IMR-90 (cell line): ENCODE data around the gene SMIM33. TPM values are rescaled to one million over a fixed set of nuclear protein-coding genes. Genes with fewer than 3 reads are reported as not detected.

Source experiments
- ATAC-seq: fragments of 200-7000 bp; cut with Tn5 transposase; 2 replicates; pipeline ENCODE4 v1.9.1; 2020; ENCODE audit warnings: low read depth, mild to moderate bottlenecking, moderate library complexity
- BruUV-seq: library from RNA; stranded (reverse); fragments of 400-500 nt; replicated peaks from 2 replicates; lab custom pipeline; 2021; lab: Mats Ljungman, UMichigan
- CTCF ChIA-PET: fragments of 300-600 bp; formaldehyde crosslinking; extraction: SDS; loops from one replicate; lab custom pipeline; 2021; ENCODE audit warnings: antibody characterized with exemption; lab: Yijun Ruan, JAX
- POLR2A ChIA-PET: fragments of 300-600 bp; sonication (Branson Sonifier 250); formaldehyde crosslinking; loops from one replicate; lab custom pipeline; 2022; ENCODE audit warnings: antibody characterized with exemption; ENCODE audit not compliant: unreplicated experiment; lab: Charles Lee
- DNase-seq: peaks from one replicate; pipeline ENCODE4 v3.0.0; 2013
- H2AFZ ChIP-seq: replicated peaks from 2 replicates; pipeline ENCODE3; 2013; ENCODE audit warnings: low read length, mild to moderate bottlenecking; ENCODE audit not compliant: poor library complexity
- H2AK5ac ChIP-seq: 2 replicates; pipeline ENCODE4 v1.6.1; 2013; ENCODE audit warnings: low read depth, low read length, inconsistent platforms
- H2AK9ac ChIP-seq: replicated peaks from 2 replicates; pipeline ENCODE3; 2013; ENCODE audit warnings: mild to moderate bottlenecking, low read depth, low read length, moderate library complexity; ENCODE audit not compliant: poor library complexity
- H2BK120ac ChIP-seq: 2 replicates; pipeline ENCODE4 v1.6.1; 2013; ENCODE audit warnings: low read depth, low read length, inconsistent platforms
- H2BK15ac ChIP-seq: 3 replicates; pipeline ENCODE4 v1.6.1; 2013; ENCODE audit warnings: low read depth, low read length, inconsistent platforms
- H2BK20ac ChIP-seq: 2 replicates; pipeline ENCODE4 v1.6.1; 2013; ENCODE audit warnings: low read depth, mild to moderate bottlenecking, inconsistent platforms, low read length, moderate library complexity
- H2BK5ac ChIP-seq: 2 replicates; pipeline ENCODE4 v1.6.1; 2013; ENCODE audit warnings: mild to moderate bottlenecking, low read depth, low read length, inconsistent platforms; ENCODE audit not compliant: poor library complexity, severe bottlenecking
- H3K14ac ChIP-seq: replicated peaks from 2 replicates; pipeline ENCODE4 v1.6.1; 2013; ENCODE audit warnings: low read depth, low read length, inconsistent platforms
- H3K18ac ChIP-seq: 2 replicates; pipeline ENCODE4 v1.6.1; 2013; ENCODE audit warnings: low read depth, low read length, control low read depth
- H3K23ac ChIP-seq: 2 replicates; pipeline ENCODE4 v1.6.1; 2013; ENCODE audit warnings: low read depth, low read length, inconsistent platforms
- H3K27ac ChIP-seq: 2 replicates; pipeline ENCODE4 v1.5.1; 2013; ENCODE audit warnings: mild to moderate bottlenecking, control low read depth, low read length; ENCODE audit not compliant: insufficient read depth
- H3K27me3 ChIP-seq: 2 replicates; pipeline ENCODE4 v1.6.1; 2013; ENCODE audit warnings: low read length; ENCODE audit not compliant: control insufficient read depth, insufficient read depth
- H3K36me3 ChIP-seq: 2 replicates; pipeline ENCODE4 v1.6.1; 2013; ENCODE audit warnings: low read length, mixed read lengths; ENCODE audit not compliant: control insufficient read depth, insufficient read depth
- H3K4ac ChIP-seq: 2 replicates; pipeline ENCODE4 v1.6.1; 2013; ENCODE audit warnings: low read depth, low read length, inconsistent platforms
- H3K4me1 ChIP-seq: 2 replicates; pipeline ENCODE4 v1.6.1; 2013; ENCODE audit warnings: low read length, mixed read lengths; ENCODE audit not compliant: control insufficient read depth, insufficient read depth
- H3K4me2 ChIP-seq: 2 replicates; pipeline ENCODE4 v1.6.1; 2013; ENCODE audit warnings: low read depth, mild to moderate bottlenecking, control low read depth, low read length, moderate library complexity
- H3K4me3 ChIP-seq: 2 replicates; pipeline ENCODE4 v1.5.1; 2013; ENCODE audit warnings: low read depth, mild to moderate bottlenecking, control low read depth, low read length, moderate library complexity; ENCODE audit not compliant: insufficient read depth
- H3K56ac ChIP-seq: 2 replicates; pipeline ENCODE4 v1.6.1; 2013; ENCODE audit warnings: low read length, inconsistent platforms; ENCODE audit not compliant: insufficient read depth; ENCODE audit errors: extremely low read depth
- H3K79me1 ChIP-seq, 2 experiments: 2 replicates each; pipeline ENCODE4 v1.6.1; 2013; ENCODE audit warnings: low read length in 2 of 2, inconsistent platforms in 1 of 2, low read depth in 1 of 2
- H3K9ac ChIP-seq: 2 replicates; pipeline ENCODE4 v1.6.1; 2013; ENCODE audit warnings: low read depth, low read length, control low read depth
- H3K9me1 ChIP-seq: 2 replicates; pipeline ENCODE4 v1.6.1; 2013; ENCODE audit warnings: low read length, inconsistent platforms; ENCODE audit not compliant: insufficient read depth
- H3K9me3 ChIP-seq: 2 replicates; pipeline ENCODE4 v1.6.1; 2013; ENCODE audit warnings: low read length; ENCODE audit not compliant: control insufficient read depth, insufficient read depth
- H4K20me1 ChIP-seq: 2 replicates; pipeline ENCODE4 v1.6.1; 2013; ENCODE audit warnings: low read length, inconsistent platforms; ENCODE audit not compliant: insufficient read depth
- H4K5ac ChIP-seq: 2 replicates; pipeline ENCODE4 v1.6.1; 2013; ENCODE audit warnings: mild to moderate bottlenecking, low read depth, low read length, control low read depth
- H4K8ac ChIP-seq, 2 experiments: 2 replicates each; pipeline ENCODE4 v1.6.1; 2013; ENCODE audit warnings: low read depth in 2 of 2, low read length in 2 of 2, control low read depth in 1 of 2, inconsistent platforms in 1 of 2
- H4K91ac ChIP-seq: 2 replicates; pipeline ENCODE4 v1.6.1; 2013; ENCODE audit warnings: low read depth, low read length, inconsistent platforms; ENCODE audit not compliant: insufficient read depth
- BHLHE40 ChIP-seq: fragments of 150-350 bp; IDR thresholded peaks from 2 replicates; pipeline ENCODE4 v1.6.1; 2016; ENCODE audit warnings: mild to moderate bottlenecking, low read depth, low read length
- CEBPB ChIP-seq: IDR thresholded peaks from 2 replicates; pipeline ENCODE4 v1.6.1; 2012; ENCODE audit warnings: low read depth, low read length, improper control_type of control experiment
- CHD1 ChIP-seq: IDR thresholded peaks from 2 replicates; pipeline ENCODE4 v1.6.1; 2012; ENCODE audit warnings: low read depth, low read length, improper control_type of control experiment
- CTCF ChIP-seq: conservative IDR thresholded peaks from 2 replicates; pipeline ENCODE4 v1.5.1; 2012; ENCODE audit warnings: mild to moderate bottlenecking, low read depth, low read length, improper control_type of control experiment
- FOS ChIP-seq: fragments of 150-350 bp; IDR thresholded peaks from 2 replicates; pipeline ENCODE4 v1.6.1; 2016; ENCODE audit warnings: low read depth, low read length
- MAZ ChIP-seq: IDR thresholded peaks from 2 replicates; pipeline ENCODE4 v1.6.1; 2012; ENCODE audit warnings: low read depth, mild to moderate bottlenecking, low read length, improper control_type of control experiment, moderate library complexity, borderline replicate concordance
- MXI1 ChIP-seq: IDR thresholded peaks from 2 replicates; pipeline ENCODE4 v1.6.1; 2012; ENCODE audit warnings: low read depth, mild to moderate bottlenecking, low read length, moderate library complexity, borderline replicate concordance
- NFE2L2 ChIP-seq: fragments of 150-350 bp; IDR thresholded peaks from 2 replicates; pipeline ENCODE4 v1.6.1; 2016; ENCODE audit warnings: low read depth, mild to moderate bottlenecking, low read length
- POLR2A ChIP-seq: IDR thresholded peaks from 2 replicates; pipeline ENCODE4 v1.6.1; 2012; ENCODE audit warnings: mild to moderate bottlenecking, low read depth, low read length
- RAD21 ChIP-seq: IDR thresholded peaks from 2 replicates; pipeline ENCODE4 v1.6.1; 2012; ENCODE audit warnings: low read length, improper control_type of control experiment
- RCOR1 ChIP-seq: IDR thresholded peaks from 2 replicates; pipeline ENCODE4 v1.6.1; 2012; ENCODE audit warnings: mild to moderate bottlenecking, low read length, improper control_type of control experiment; ENCODE audit not compliant: insufficient replicate concordance
- RFX5 ChIP-seq: IDR thresholded peaks from 2 replicates; pipeline ENCODE4 v1.8.0; 2012; ENCODE audit warnings: low read depth, mild to moderate bottlenecking, low read length, moderate library complexity
- SMC3 ChIP-seq: fragments of 150-350 bp; IDR thresholded peaks from 2 replicates; pipeline ENCODE4 v1.6.1; 2016; ENCODE audit warnings: low read depth, mild to moderate bottlenecking, antibody characterized with exemption, low read length, moderate library complexity
- WGBS, 2 experiments: methylation state at CpG; one replicate each; pipeline versions ENCODE4 v1.1.5 to v1.1.7; 2013; ENCODE audit warnings: missing lambda C conversion rate in 2 of 2; ENCODE audit not compliant: insufficient read length in 1 of 2; ENCODE audit errors: extremely low coverage in 2 of 2; 5-methylcytosine and 5-hydroxymethylcytosine counted together
- dilution Hi-C: fragments of 300-500 bp; cut with HindIII; formaldehyde crosslinking; loops from one replicate; pipeline ENCODE4 v1.14.3; 2018; ENCODE audit warnings: low sequenced_read_pairs; ENCODE audit not compliant: unreplicated experiment
- in situ Hi-C: fragments of 300-500 bp; cut with MboI; formaldehyde crosslinking; loops from 3 replicates; pipeline ENCODE4 v1.14.3; 2019; ENCODE audit warnings: low sequenced_read_pairs, inconsistent platforms, mixed read lengths
- intact Hi-C: fragments of 100-400 bp; cut with micrococcal nuclease; formaldehyde crosslinking; loops from 2 replicates; pipeline ENCODE4 v1.10.0; 2022
- polyA plus RNA-seq, 3 experiments: library from polyadenylated mRNA; depleted of rRNA; stranded (reverse); fragments of >200 nt; gene quantifications; 2 replicates each; pipeline ENCODE4 v1.2.3, GENCODE V29; 2012; ENCODE audit warnings: low replicate concordance in 1 of 3
- total RNA-seq: library from RNA; depleted of rRNA; stranded (reverse); fragments of >200 nt; gene quantifications from 2 replicates; pipeline ENCODE4 v1.2.3, GENCODE V29; 2012
- TF ChIP-seq, protein P1 (sequence below): fragments of 150-350 bp; IDR thresholded peaks from 2 replicates; pipeline ENCODE4 v1.6.1; 2017; ENCODE audit warnings: mild to moderate bottlenecking, antibody characterized with exemption, low read length, low read depth
- TF ChIP-seq, protein P2 (sequence below): fragments of 150-350 bp; IDR thresholded peaks from 2 replicates; pipeline ENCODE4 v1.6.1; 2016; ENCODE audit warnings: low read depth, mild to moderate bottlenecking, low read length, moderate library complexity, borderline replicate concordance

Gene SMIM33
- total and polyA plus RNA-seq, 2 of the 4 experiments (the other 2 are of a cell fraction) = not detected

GRCh38 chr5:139492700-139493192 is 21.9 kb downstream of the SMIM33 start:
- dilution Hi-C loops = no loop called here

More at GRCh38 chr5:139492700-139493192, 21.9 kb downstream of the SMIM33 start:
- peak; percentile 73 for ATAC-seq
- Histone ChIP-seq H4K91ac (no peak overlapping the region), H3K9me3 (no peaks in the 10 kb centered on the region), H3K27me3 (no peaks in the 10 kb centered on the region), H3K56ac (no peak overlapping the region), H4K8ac (peak overlapping the region in 1 of 2 experiments; percentile 59; a peak in 2 of 4 replicates), H4K5ac (no peak overlapping the region; the same call in 1 of the 2 replicates), H2BK15ac (peak overlapping the region; percentile 30; the same call in 1 of the 3 replicates), H3K18ac (no peak overlapping the region), H3K9ac (no peak overlapping the region; the same call in 1 of the 2 replicates), H3K23ac (peak overlapping the region; percentile 39; the same call in 1 of the 2 replicates), H4K20me1 (no peaks in the 10 kb centered on the region), H3K4me2 (peak overlapping the region; percentile 62), H3K4me3 (no peak overlapping the region), H2BK5ac (peak overlapping the region; percentile 41), H3K4ac (peak overlapping the region; percentile 61), H2BK120ac (peak overlapping the region; percentile 43), H3K27ac (peak overlapping the region; percentile 64), H3K4me1 (peaks cover 19% of the 10 kb centered on the region), H3K14ac (peak overlapping the region; percentile 18; the same call in 1 of the 2 replicates), H2AK9ac (no peak overlapping the region), H3K9me1 (peaks cover 20% of the 10 kb centered on the region), H2AFZ (peak overlapping the region; percentile 69), H3K36me3 (no peaks in the 10 kb centered on the region), H3K79me1 (no peaks in the 10 kb centered on the region), H2AK5ac (0 out of 2 replicates have a peak overlapping the region, but pooled peaks have one; percentile 3), H2BK20ac (peak overlapping the region; percentile 47)
- in situ Hi-C loops (no loop called here), intact Hi-C loops (no loop called here)
- WGBS, 2 experiments = no CpG with 5 or more reads among the region's 6 CpGs
- CTCF ChIA-PET = no interaction called here
- POLR2A ChIA-PET = no interaction called here
- TF ChIP-seq SMC3 = no peak
- TF ChIP-seq BHLHE40 = no peak
- TF ChIP-seq, protein P1, sequence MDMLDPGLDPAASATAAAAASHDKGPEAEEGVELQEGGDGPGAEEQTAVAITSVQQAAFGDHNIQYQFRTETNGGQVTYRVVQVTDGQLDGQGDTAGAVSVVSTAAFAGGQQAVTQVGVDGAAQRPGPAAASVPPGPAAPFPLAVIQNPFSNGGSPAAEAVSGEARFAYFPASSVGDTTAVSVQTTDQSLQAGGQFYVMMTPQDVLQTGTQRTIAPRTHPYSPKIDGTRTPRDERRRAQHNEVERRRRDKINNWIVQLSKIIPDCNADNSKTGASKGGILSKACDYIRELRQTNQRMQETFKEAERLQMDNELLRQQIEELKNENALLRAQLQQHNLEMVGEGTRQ = no peak
- TF ChIP-seq CHD1 = no peak
- no peak for TF ChIP-seq CTCF
- TF ChIP-seq FOS = no peak
- no peak for TF ChIP-seq RAD21
- no peak for TF ChIP-seq MXI1
- no peak for TF ChIP-seq MAZ
- no peak for TF ChIP-seq POLR2A
- TF ChIP-seq RCOR1 = no peak
- TF ChIP-seq CEBPB = no peak
- TF ChIP-seq, protein P2, sequence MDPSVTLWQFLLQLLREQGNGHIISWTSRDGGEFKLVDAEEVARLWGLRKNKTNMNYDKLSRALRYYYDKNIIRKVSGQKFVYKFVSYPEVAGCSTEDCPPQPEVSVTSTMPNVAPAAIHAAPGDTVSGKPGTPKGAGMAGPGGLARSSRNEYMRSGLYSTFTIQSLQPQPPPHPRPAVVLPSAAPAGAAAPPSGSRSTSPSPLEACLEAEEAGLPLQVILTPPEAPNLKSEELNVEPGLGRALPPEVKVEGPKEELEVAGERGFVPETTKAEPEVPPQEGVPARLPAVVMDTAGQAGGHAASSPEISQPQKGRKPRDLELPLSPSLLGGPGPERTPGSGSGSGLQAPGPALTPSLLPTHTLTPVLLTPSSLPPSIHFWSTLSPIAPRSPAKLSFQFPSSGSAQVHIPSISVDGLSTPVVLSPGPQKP = no peak
- no peak for TF ChIP-seq RFX5
- no peak for TF ChIP-seq NFE2L2
- BruUV-seq = no TSS peak
- peak; percentile 63 for DNase-seq
